ENCODE results near the gene CDH24. TPM values are rescaled to one million over a fixed set of nuclear protein-coding genes. Genes with fewer than 3 reads are reported as not detected.
A peak's percentile ranks its signal among the peaks of the same experiment; 100 is the strongest.

CDH24 gene
- total RNA-seq, 1 donor from 2014 or later = 5.9 TPM

- no peak overlapping the region for H3K4me3 ChIP-seq (ENCODE audit: low read depth, low read length)
- no peak for DNase-seq (ENCODE audit: low read depth)
- H3K36me3 ChIP-seq (ENCODE audit: control insufficient read depth, insufficient read depth, low read length) = peaks cover 1% of the 10 kb centered on the region
- H3K27me3 ChIP-seq (ENCODE audit: control insufficient read depth, insufficient read depth, low read length) = no peaks in the 10 kb centered on the region
- TF ChIP-seq CTCF (IDR thresholded peaks at IDR 0.05; ENCODE audit: insufficient read depth, low read length, poor library complexity, severe bottlenecking) = no peak
These were observed 1.6 kb downstream of the CDH24 start for GRCh38 chr14:23055621-23056144.

- Histone ChIP-seq H3K36me3 (ENCODE audit: control insufficient read depth, insufficient read depth, low read length) (peaks cover 1% of the 10 kb centered on the region), H3K27me3 (ENCODE audit: control insufficient read depth, insufficient read depth, low read length) (no peaks in the 10 kb centered on the region), H3K4me3 (ENCODE audit: low read depth, low read length) (no peak overlapping the region)
- no peak for TF ChIP-seq CTCF (IDR thresholded peaks at IDR 0.05; ENCODE audit: insufficient read depth, low read length, poor library complexity, severe bottlenecking)
- no peak for DNase-seq (ENCODE audit: low read depth)
These were observed 2.2 kb downstream of the CDH24 start for GRCh38 chr14:23055147-23055550.

GRCh38 chr14:23054000-23054811, 3.1 kb downstream of the CDH24 start:
- peak; percentile 17 for TF ChIP-seq CTCF (IDR thresholded peaks at IDR 0.05; ENCODE audit: insufficient read depth, low read length, poor library complexity, severe bottlenecking)
- H3K36me3 ChIP-seq (ENCODE audit: control insufficient read depth, insufficient read depth, low read length) = no peaks in the 10 kb centered on the region
- no peaks in the 10 kb centered on the region for H3K27me3 ChIP-seq (ENCODE audit: control insufficient read depth, insufficient read depth, low read length)
- DNase-seq (ENCODE audit: low read depth) = no peak
- H3K4me3 ChIP-seq (ENCODE audit: low read depth, low read length) = no peak overlapping the region

GRCh38 chr14:23053426-23053825, 3.9 kb downstream of the CDH24 start:
- no peak for DNase-seq (ENCODE audit: low read depth)
- TF ChIP-seq CTCF (IDR thresholded peaks at IDR 0.05; ENCODE audit: insufficient read depth, low read length, poor library complexity, severe bottlenecking) = no peak
- H3K36me3 ChIP-seq (ENCODE audit: control insufficient read depth, insufficient read depth, low read length) = no peaks in the 10 kb centered on the region
- no peaks in the 10 kb centered on the region for H3K27me3 ChIP-seq (ENCODE audit: control insufficient read depth, insufficient read depth, low read length)
- no peak overlapping the region for H3K4me3 ChIP-seq (ENCODE audit: low read depth, low read length)

GRCh38 chr14:23052671-23053070, 4.6 kb downstream of the CDH24 start:
- DNase-seq (ENCODE audit: low read depth) = no peak
- Histone ChIP-seq H3K36me3 (ENCODE audit: control insufficient read depth, insufficient read depth, low read length) (no peaks in the 10 kb centered on the region), H3K27me3 (ENCODE audit: control insufficient read depth, insufficient read depth, low read length) (no peaks in the 10 kb centered on the region), H3K4me3 (ENCODE audit: low read depth, low read length) (no peak overlapping the region)
- TF ChIP-seq CTCF (IDR thresholded peaks at IDR 0.05; ENCODE audit: insufficient read depth, low read length, poor library complexity, severe bottlenecking) = no peak
